Adipose tissue (tissue), 3 donors: ENCODE data around the gene MTERF4. TPM values are rescaled to one million over a fixed set of nuclear protein-coding genes. Genes with fewer than 3 reads are reported as not detected.

Source experiments
- H3K27ac ChIP-seq: one replicate; pipeline ENCODE4 v1.5.1; 2013; ENCODE audit warnings: low read depth, low read length
- WGBS, 3 donors: extraction: QIAGEN DNeasy Blood & Tissue Kit; methylation state at CpG; one replicate each; pipeline ENCODE4 v1.1.7; 2013; 5-methylcytosine and 5-hydroxymethylcytosine counted together
- polyA plus RNA-seq, 3 donors: library from polyadenylated mRNA; stranded (reverse); fragments of 200-250 nt; gene quantifications; one replicate each; pipeline ENCODE4 v1.2.3, GENCODE V29; 2013
- donor health status: healthy with polysubstance abuse.
- donor health status: Bipolar disorder and iron deficiency.
- donor health status: healthy.

MTERF4 gene
- polyA plus RNA-seq, 3 donors, result 23.5 to 34.8 (median 24.4) TPM

GRCh38 chr2:241066171-241066892 is 35.8 kb downstream of the MTERF4 start:
- no peak overlapping the region for H3K27ac ChIP-seq
- WGBS, 3 donors, result 94 to 95% (median 95%) methylated on average over 21 of the region's 21 CpGs

DNA sequence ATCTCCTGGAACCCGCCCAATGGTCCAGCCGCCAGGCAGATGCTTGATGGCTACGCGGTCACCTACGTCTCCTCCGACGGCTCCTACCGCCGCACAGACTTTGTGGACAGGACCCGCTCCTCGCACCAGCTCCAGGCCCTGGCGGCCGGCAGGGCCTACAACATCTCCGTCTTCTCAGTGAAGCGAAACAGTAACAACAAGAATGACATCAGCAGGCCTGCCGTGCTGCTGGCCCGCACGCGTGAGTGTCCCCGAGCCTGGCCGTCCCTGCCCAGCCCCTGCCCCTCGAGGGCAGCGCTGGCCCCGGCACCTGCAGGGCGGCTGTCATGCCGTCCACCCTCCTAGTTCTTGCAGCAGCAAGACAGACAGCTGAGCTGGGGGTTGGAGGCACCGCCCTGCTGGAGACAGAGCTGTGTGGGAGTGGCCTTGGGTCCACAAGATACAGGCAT is 36.7 kb downstream of the MTERF4 start:
- H3K27ac ChIP-seq, result no peak overlapping the region
- WGBS, 3 donors, result 92 to 94% (median 92%) methylated on average over 26 to 27 of the region's 27 CpGs

GRCh38 chr2:241064802-241065354 is 37.2 kb downstream of the MTERF4 start:
- WGBS, 3 donors, result 84 to 93% (median 92%) methylated on average over 20 to 23 of the region's 23 CpGs
- H3K27ac ChIP-seq, result no peak overlapping the region

DNA sequence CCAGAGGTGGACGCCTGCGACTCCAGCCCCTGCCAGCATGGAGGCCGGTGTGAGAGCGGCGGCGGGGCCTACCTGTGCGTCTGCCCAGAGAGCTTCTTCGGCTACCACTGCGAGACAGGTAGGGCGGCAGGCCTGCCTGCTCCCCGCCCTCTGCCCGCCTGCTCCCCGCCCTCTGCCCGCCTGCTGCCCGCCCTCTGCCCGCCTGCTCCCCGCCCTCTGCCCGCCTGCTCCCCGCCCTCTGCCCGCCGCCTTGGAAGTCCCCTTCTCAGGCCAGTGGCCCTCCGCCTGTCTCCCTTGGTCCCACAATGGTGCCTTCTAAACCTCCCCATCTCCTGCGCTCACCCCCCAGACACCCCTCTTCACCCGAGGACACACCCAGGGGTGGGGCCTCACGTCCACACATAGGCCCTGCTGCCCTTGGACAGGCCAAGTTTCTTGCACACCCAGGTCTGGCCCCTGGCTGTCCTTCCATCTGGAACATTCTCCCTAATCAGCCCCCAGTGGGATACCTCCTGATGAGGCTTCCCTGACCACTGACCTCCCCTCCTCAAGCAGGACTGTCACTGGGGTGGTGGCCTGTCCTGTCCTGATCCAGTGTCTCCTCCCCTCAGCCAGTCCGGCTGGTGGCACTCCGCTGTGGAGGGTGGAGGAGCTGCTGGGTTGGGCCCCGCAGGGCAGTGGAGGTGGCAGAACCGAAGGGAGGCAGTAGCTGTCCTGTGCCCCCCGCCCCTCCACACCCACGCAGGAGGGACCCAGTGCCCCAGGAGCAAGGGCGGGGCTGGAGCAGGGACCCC is 37.9 kb downstream of the MTERF4 start:
- H3K27ac ChIP-seq, result no peak overlapping the region

GRCh38 chr2:241063587-241063986 is 38.5 kb downstream of the MTERF4 start:
- 32 to 40% (median 37%) methylated on average over 4 to 8 of the region's 8 CpGs for WGBS, 3 donors
- H3K27ac ChIP-seq, result no peak overlapping the region

More for the DNA sequence above, 37.9 kb downstream of the MTERF4 start:
- 28 to 48% (median 42%) methylated on average over 27 to 32 of the region's 32 CpGs for WGBS, 3 donors

DNA sequence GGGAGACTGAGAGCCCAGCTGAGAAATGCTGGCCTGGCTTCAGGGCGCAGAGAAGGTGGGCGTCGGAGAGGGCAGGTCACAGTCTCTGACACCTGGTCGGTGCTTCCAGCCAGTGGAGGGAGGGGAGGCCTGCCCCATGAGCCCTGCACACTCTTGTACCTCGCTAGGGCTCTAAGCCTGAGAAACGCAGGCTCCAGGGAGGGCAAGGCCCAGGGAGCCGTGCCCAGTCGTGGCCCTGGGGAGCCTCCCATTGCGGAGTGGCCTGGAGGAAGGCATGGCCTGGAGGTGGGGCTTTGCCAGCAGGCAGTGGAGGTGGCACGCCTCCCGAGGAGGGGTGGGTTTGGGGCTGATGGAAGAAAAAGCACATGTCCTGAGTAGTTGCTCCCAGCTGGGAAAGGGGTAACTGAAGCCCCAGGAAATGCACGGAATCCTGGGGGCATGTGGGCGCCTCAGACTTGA is 39.0 kb downstream of the MTERF4 start:
- no peak overlapping the region for H3K27ac ChIP-seq
- 53 to 61% (median 60%) methylated on average over 13 of the region's 13 CpGs for WGBS, 3 donors

DNA sequence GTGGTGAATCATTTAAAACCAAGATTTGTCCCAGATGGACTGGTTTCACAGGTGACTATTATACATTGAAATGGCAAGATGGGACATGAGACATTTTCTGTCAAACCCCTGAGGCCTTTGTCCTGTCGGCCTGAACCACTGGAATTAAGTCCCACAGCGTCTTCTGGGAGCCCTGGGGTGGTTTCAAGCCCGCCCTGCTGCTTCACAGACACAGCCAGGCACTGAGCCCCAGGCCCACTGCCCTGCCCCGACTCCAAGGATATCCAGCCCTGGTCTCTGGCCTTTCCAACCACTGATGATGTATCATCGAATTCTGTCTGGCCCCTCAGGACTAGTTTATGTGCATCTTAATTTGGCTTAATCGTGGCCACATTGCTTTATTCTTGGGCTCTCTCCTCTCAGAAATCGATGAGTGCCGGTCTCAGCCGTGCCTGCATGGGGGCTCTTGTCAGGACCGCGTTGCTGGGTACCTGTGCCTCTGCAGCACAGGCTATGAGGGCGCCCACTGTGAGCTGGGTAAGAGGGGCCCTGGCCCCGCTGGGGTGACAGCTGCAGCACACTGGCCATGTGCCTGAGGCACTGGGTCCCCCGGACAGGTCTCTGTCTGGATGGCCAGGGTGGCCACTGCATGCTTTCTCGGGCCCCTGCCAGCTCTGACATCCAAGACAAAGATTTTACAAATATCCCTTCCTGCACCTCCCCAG is 39.5 kb downstream of the MTERF4 start:
- WGBS, 3 donors, result 83 to 86% (median 83%) methylated on average over 15 of the region's 15 CpGs
- no peak overlapping the region for H3K27ac ChIP-seq

DNA sequence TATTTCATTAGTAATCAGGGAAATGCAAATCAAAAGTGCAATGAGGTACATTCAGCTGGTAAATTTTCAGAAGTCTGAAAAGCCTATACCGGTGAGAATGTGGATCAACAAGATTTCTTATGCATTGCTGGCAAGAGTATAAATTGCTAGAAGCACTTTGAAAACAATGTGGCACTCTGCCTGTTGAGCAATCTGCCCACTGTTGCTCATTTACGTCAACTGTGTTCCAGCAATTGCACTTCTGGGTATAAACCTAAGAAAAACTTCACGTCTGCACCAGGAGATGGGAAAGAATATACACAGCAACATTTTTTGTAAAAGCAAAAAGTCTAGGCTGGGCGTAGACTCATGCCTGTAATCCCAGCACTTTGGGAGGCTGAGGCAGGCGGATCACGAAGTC is 40.8 kb downstream of the MTERF4 start:
- 71 to 78% (median 75%) methylated on average over 6 of the region's 6 CpGs for WGBS, 3 donors
- no peak overlapping the region for H3K27ac ChIP-seq

DNA sequence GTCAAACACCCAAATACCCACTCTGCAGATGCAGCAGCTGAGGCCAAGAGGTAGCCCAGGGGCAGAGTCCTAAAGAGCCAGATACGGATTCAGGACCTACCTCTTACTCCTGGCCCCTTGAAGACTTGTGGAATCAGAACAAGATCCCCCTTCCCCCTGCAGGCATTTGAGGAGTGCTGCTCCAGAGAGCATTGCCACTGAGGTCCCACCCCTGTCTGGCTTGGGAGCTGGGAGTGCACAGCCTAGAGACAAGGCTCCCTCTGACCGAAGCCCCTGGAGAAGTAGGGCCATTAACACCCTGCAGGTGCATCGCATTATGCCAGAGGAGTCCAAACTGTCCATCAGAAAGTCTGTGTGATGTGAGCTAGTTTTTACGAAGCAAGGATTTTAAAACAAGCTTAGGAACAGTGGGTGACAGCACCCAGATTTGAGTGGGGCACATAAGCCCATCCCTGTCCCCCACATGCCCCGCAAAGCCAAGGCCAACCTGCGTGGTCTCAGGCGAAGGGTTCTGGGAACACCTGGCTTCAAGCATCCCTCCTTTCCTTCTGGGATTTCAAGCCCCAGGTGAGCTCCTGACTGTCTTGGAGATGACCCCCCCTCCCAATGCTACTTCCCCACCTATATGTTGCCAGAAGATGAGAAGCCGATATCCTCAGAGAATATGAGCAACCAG is 48.4 kb downstream of the MTERF4 start:
- WGBS, 3 donors, result 92 to 95% (median 94%) methylated on average over 8 of the region's 8 CpGs

DNA sequence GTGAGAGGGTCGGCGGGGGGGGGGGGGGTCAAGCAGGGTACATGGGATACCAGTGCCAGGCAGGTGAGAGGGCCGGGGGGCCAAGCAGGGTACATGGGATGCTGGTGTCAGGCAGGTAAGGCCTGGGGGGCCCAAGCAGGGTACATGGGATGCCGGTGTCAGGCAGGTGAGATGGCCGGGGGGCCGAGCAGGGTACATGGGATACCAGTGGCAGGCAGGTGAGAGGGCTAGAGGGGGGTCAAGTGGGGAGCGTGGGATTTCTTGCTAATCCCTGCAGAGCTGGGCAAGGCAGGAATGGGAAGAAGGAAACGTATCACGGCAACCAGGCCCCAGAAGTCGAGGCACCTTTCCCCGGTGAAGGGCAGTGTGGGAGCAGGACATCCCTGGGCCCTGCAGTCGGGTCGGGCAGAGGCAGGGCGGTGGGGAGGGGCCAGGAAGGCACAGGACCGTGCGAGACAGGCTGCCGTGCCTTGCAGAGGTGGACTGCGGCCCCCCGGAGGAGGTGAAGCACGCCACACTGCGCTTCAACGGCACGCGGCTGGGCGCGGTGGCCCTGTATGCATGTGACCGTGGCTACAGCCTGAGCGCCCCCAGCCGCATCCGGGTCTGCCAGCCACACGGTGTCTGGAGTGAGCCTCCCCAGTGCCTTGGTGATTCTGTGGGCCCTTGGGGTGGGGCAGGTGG is 49.3 kb downstream of the MTERF4 start:
- no peak overlapping the region for H3K27ac ChIP-seq
- 91 to 95% (median 93%) methylated on average over 29 to 31 of the region's 31 CpGs for WGBS, 3 donors

More for the DNA sequence above, 48.4 kb downstream of the MTERF4 start:
- H3K27ac ChIP-seq, result no peak overlapping the region

- 88 to 94% (median 93%) methylated on average over 30 to 33 of the region's 33 CpGs for WGBS, 3 donors
- H3K27ac ChIP-seq, result no peak overlapping the region
Observed at GRCh38 chr2:241051578-241052487, 50.3 kb downstream of the MTERF4 start.

GRCh38 chr2:241050624-241051577 is 51.2 kb downstream of the MTERF4 start:
- no peak overlapping the region for H3K27ac ChIP-seq
- WGBS, 3 donors, result 84 to 91% (median 89%) methylated on average over 18 of the region's 18 CpGs

- WGBS, 3 donors, result 58 to 79% (median 75%) methylated on average over 36 to 38 of the region's 38 CpGs
- no peak overlapping the region for H3K27ac ChIP-seq
Observed at GRCh38 chr2:241049739-241050623, 52.1 kb downstream of the MTERF4 start.

DNA sequence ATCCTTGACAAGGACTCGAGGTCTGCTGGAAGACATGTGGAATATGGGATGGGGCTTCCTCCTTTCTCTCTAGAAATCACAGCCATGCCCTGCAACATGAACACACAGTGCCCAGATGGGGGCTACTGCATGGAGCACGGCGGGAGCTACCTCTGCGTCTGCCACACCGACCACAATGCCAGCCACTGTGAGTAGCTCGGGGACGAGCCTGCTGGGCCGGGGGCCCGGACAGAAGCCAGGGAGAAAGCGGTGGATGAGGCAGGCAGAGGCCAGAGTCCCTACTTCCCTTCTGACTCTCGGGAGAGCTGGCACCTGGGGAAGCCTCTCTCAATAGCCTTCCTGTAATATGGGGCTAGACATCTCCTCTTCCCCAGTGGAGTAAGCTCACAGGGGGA is 53.1 kb downstream of the MTERF4 start:
- whole genome bisulfite sequencing, 3 donors, result 85 to 98% (median 93%) methylated on average over 11 of the region's 11 CpGs
- H3K27ac ChIP-seq, result no peak overlapping the region
